ENCODE results near the gene DENND1B. TPM values are rescaled to one million over a fixed set of nuclear protein-coding genes. Genes with fewer than 3 reads are reported as not detected.

The DENND1B gene
- total and polyA plus RNA-seq, 2 donors (not counting 1 experiment from before 2014, with no cell fraction given) = 5.5 to 8.4 TPM

- Histone ChIP-seq H3K27me3 (ENCODE audit: control insufficient read depth, insufficient read depth, low read length) (no peaks in the 10 kb centered on the region), H3K79me2 (ENCODE audit: control insufficient read depth, insufficient read depth, low read length) (no peaks in the 10 kb centered on the region), H3K36me3 (ENCODE audit: control insufficient read depth, insufficient read depth, low read length) (no peaks in the 10 kb centered on the region), H3K4me2 (ENCODE audit: extremely low read depth, insufficient read depth, low read length) (no peak overlapping the region), H3K9ac (ENCODE audit: insufficient read depth, low read length) (no peak overlapping the region), H2AFZ (ENCODE audit: low read length) (no peak overlapping the region), H3K27ac (ENCODE audit: insufficient read depth, low read length) (no peak overlapping the region), H3K9me3 (ENCODE audit: control insufficient read depth, insufficient read depth, low read depth, low read length) (no peaks in the 10 kb centered on the region), H3K4me3 (replicated peaks in 1 of 4; ENCODE audit: control extremely low read depth in 1 of 4, insufficient read depth in 1 of 4, low read depth in 3 of 4, low read length in 4 of 4) (no peak overlapping the region), H3K4me1 (ENCODE audit: control insufficient read depth, extremely low read depth, insufficient read depth, low read length) (no peaks in the 10 kb centered on the region), H4K20me1 (ENCODE audit: control insufficient read depth, extremely low read depth, insufficient read depth, low read length) (no peaks in the 10 kb centered on the region)
- TF ChIP-seq EZH2 (IDR thresholded peaks at IDR 0.05; ENCODE audit: low read length, missing control alignments) (no peak), CTCF (conservative IDR thresholded peaks at IDR 0.05 in 1 of 2, IDR thresholded peaks at IDR 0.05 in 1 of 2; ENCODE audit: low read depth in 1 of 2, low read length in 2 of 2) (no peak)
- no peak for DNase-seq (ENCODE audit: low read depth in 2 of 2)
Observed at GRCh38 chr1:197659171-197659570, 116.1 kb downstream of the DENND1B start.

- DNase-seq (ENCODE audit: low read depth in 2 of 2) = no peak
- Histone ChIP-seq H3K4me1 (ENCODE audit: control insufficient read depth, extremely low read depth, insufficient read depth, low read length) (no peaks in the 10 kb centered on the region), H3K79me2 (ENCODE audit: control insufficient read depth, insufficient read depth, low read length) (no peaks in the 10 kb centered on the region), H3K27me3 (ENCODE audit: control insufficient read depth, insufficient read depth, low read length) (no peaks in the 10 kb centered on the region), H3K9ac (ENCODE audit: insufficient read depth, low read length) (no peak overlapping the region), H3K27ac (ENCODE audit: insufficient read depth, low read length) (no peak overlapping the region), H3K4me3 (replicated peaks in 1 of 4; ENCODE audit: control extremely low read depth in 1 of 4, insufficient read depth in 1 of 4, low read depth in 3 of 4, low read length in 4 of 4) (no peak overlapping the region), H3K9me3 (ENCODE audit: control insufficient read depth, insufficient read depth, low read depth, low read length) (no peaks in the 10 kb centered on the region), H3K36me3 (ENCODE audit: control insufficient read depth, insufficient read depth, low read length) (no peaks in the 10 kb centered on the region), H4K20me1 (ENCODE audit: control insufficient read depth, extremely low read depth, insufficient read depth, low read length) (no peaks in the 10 kb centered on the region), H3K4me2 (ENCODE audit: extremely low read depth, insufficient read depth, low read length) (no peak overlapping the region), H2AFZ (ENCODE audit: low read length) (no peak overlapping the region)
- TF ChIP-seq EZH2 (IDR thresholded peaks at IDR 0.05; ENCODE audit: low read length, missing control alignments) = no peak
- no peak for TF ChIP-seq CTCF (conservative IDR thresholded peaks at IDR 0.05 in 1 of 2, IDR thresholded peaks at IDR 0.05 in 1 of 2; ENCODE audit: low read depth in 1 of 2, low read length in 2 of 2)
Observed at GRCh38 chr1:197649188-197649587, 126.1 kb downstream of the DENND1B start.

DNA sequence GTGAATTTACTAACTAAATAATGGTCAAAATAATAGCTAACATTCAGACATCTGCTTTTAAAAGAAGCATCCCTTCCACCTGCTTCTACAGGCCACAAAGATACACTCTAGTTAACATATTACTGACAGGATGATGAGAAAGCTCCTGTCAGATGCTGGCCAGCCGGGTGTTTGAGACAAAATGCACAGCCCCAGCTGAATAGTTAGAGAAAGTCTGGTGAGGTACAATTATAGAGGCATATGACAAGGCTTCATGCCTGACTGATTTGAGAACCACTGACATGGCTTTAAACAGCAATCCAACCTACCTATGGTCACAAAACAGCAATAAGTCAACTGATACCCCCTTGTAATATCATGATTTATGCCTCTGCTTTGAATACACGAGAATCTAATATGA, 137.0 kb downstream of the DENND1B start:
- Histone ChIP-seq H3K36me3 (ENCODE audit: control insufficient read depth, insufficient read depth, low read length) (no peaks in the 10 kb centered on the region), H3K9ac (ENCODE audit: insufficient read depth, low read length) (no peak overlapping the region), H3K9me3 (ENCODE audit: control insufficient read depth, insufficient read depth, low read depth, low read length) (no peaks in the 10 kb centered on the region), H3K4me2 (ENCODE audit: extremely low read depth, insufficient read depth, low read length) (no peak overlapping the region), H2AFZ (ENCODE audit: low read length) (no peak overlapping the region), H3K27ac (ENCODE audit: insufficient read depth, low read length) (no peak overlapping the region), H4K20me1 (ENCODE audit: control insufficient read depth, extremely low read depth, insufficient read depth, low read length) (no peaks in the 10 kb centered on the region), H3K79me2 (ENCODE audit: control insufficient read depth, insufficient read depth, low read length) (no peaks in the 10 kb centered on the region), H3K27me3 (ENCODE audit: control insufficient read depth, insufficient read depth, low read length) (no peaks in the 10 kb centered on the region), H3K4me3 (replicated peaks in 1 of 4; ENCODE audit: control extremely low read depth in 1 of 4, insufficient read depth in 1 of 4, low read depth in 3 of 4, low read length in 4 of 4) (no peak overlapping the region), H3K4me1 (ENCODE audit: control insufficient read depth, extremely low read depth, insufficient read depth, low read length) (no peaks in the 10 kb centered on the region)
- no peak for DNase-seq (ENCODE audit: low read depth in 2 of 2)
- TF ChIP-seq CTCF (conservative IDR thresholded peaks at IDR 0.05 in 1 of 2, IDR thresholded peaks at IDR 0.05 in 1 of 2; ENCODE audit: low read depth in 1 of 2, low read length in 2 of 2) (no peak), EZH2 (IDR thresholded peaks at IDR 0.05; ENCODE audit: low read length, missing control alignments) (no peak)

Data from fibroblast of lung (primary cell).